Middle frontal gyrus (tissue), 1 donor: Measurements from ENCODE around the gene RBAK.
"Not testable (repeated sequence)": the region's sequence is repeated elsewhere in the genome, so short reads cannot be mapped to it uniquely, and the experiment has no call there.

ENCODE experiments used
- DNase-seq: peaks from one replicate; pipeline ENCODE4 v3.0.0-alpha.2; 2015; ENCODE audit warnings: low spot score; ENCODE audit errors: extremely low spot score

Gene RBAK

GRCh38 chr7:5050676-5051075 lies 5.0 kb downstream of the RBAK start:
- DNase-seq = no peak

- not testable (repeated sequence) for DNase-seq
Measured at GRCh38 chr7:5051731-5052130, 6.1 kb downstream of the RBAK start.

- no peak for DNase-seq
Measured at GRCh38 chr7:5053175-5053574, 7.5 kb downstream of the RBAK start.

DNA sequence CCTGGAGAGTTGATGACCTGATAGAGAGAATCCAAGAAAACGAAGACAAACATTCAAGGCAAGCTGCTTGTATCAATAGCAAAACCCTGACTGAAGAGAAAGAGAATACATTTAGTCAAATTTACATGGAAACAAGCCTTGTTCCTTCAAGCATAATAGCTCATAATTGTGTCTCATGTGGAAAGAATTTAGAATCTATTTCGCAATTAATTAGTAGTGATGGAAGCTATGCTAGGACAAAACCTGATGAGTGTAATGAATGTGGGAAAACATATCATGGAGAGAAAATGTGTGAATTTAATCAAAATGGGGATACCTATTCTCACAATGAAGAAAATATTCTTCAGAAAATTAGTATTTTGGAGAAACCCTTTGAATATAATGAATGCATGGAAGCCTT lies 18.0 kb downstream of the RBAK start:
- DNase-seq = no peak

DNA sequence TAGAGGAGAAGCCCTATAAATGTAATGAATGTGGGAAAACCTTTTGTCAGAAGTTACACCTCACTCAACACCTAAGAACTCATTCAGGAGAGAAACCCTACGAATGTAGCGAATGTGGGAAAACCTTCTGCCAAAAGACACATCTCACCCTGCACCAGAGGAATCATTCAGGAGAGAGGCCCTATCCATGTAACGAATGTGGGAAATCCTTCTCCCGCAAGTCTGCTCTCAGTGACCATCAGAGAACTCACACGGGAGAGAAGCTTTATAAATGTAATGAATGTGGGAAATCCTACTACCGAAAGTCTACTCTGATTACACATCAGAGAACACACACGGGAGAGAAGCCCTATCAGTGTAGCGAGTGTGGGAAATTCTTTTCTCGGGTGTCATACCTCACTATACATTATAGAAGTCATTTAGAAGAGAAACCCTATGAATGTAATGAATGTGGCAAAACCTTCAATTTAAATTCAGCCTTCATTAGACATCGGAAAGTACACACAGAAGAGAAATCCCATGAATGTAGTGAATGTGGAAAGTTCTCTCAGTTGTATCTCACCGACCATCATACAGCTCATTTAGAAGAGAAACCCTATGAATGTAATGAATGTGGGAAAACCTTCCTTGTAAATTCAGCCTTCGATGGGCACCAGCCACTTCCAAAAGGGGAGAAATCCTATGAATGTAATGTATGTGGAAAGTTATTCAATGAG lies 18.9 kb downstream of the RBAK start:
- no peak for DNase-seq

DNA sequence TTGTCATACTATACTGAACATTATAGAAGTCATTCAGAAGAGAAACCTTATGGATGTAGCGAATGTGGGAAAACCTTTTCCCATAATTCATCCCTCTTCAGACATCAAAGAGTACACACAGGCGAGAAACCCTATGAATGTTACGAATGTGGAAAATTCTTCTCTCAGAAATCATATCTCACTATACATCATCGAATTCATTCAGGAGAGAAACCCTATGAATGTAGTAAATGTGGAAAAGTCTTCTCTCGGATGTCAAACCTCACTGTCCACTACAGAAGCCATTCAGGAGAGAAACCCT lies 19.4 kb downstream of the RBAK start:
- DNase-seq = no peak

- DNase-seq = no peak
Measured at GRCh38 chr7:5068521-5068920, 22.9 kb downstream of the RBAK start.

- no peak for DNase-seq
Measured at GRCh38 chr7:5070206-5070605, 24.5 kb downstream of the RBAK start.

- not testable (repeated sequence) for DNase-seq
Measured at GRCh38 chr7:5075187-5075586, 29.5 kb downstream of the RBAK start.

DNA sequence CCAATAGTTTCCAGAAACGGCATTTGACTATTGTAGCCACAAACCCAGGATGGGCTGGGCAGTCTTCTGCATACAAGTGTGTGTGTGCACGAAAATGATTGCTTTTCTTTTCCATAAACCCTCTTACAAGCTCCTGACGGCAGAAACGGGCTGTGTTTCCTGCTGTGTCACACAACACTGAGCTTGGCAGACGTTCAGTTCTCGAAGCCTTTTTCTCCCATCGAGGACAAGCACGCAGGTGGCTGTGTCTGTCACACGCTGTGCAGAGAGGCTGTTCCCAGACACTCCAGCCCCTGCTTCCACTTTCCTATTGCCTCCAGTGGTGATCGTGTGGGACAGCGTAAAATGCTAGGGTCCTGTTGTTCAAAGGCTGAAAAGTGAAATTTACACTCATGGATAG lies 32.1 kb downstream of the RBAK start:
- no peak for DNase-seq

DNA sequence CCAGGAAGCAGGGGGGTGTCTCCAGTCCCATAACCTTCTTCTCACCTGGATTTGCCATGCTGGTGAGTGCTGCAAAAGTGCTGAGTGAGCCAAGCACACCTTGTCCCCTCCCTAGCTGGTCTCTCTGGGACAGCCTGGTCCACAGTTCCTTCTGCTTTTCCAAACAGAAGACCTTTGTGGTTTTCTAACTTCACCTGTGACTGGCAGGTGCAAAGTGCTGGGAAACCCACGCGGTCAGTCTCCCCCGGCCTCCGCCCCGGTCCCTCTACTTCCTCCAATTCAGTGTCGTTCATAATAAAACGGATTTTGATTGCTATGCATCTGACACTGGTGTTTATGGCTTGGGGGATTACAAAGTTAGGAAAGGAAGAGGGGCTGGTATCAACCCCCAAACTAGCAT lies 37.1 kb downstream of the RBAK start:
- no peak for DNase-seq

DNA sequence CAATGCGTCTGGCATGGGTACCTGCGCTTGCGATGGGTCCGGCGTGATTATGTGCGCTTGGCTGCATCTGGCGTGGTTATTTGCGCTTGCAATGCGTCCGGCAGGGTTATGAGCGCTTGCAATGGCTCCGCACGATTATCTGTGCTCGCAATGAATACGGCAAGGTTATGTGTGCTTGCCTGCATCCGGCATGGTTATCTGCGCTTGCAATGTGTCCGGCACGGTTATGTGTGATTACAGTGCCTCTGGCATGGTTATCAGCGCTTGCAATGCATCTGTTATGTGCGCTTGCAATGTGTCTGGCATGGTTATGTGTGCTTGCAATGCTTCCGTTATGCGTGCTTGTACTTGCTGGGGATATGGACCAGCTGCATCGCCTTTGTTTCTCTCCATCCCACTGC lies 37.7 kb downstream of the RBAK start:
- DNase-seq = no peak

- DNase-seq = no peak
Measured at GRCh38 chr7:5086256-5086655, 40.6 kb downstream of the RBAK start.

GRCh38 chr7:5088228-5088833 lies 42.7 kb downstream of the RBAK start:
- DNase-seq = not testable (repeated sequence)

- no peak for DNase-seq
Measured at GRCh38 chr7:5088906-5089305, 43.2 kb downstream of the RBAK start.

DNA sequence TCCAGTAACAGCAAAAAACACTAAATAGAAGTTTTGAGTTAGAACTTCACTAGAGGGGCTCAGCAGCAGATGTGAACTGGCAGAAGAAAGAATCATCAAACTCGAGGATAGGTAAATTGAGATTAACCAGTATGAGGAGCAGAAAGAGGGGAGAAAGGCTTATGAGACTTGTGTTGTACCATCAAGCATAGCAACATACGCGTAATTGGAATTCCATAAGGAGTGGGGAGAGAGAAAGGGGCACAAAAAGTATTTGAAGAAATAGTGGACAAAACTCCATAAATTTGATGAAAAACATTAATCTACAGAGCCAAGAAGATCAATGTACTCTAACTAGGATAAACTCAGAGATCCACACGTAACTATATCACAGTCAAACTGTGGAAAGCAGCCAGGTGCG lies 48.3 kb downstream of the RBAK start:
- DNase-seq = no peak

GRCh38 chr7:5094641-5095040 lies 49.0 kb downstream of the RBAK start:
- no peak for DNase-seq

DNA sequence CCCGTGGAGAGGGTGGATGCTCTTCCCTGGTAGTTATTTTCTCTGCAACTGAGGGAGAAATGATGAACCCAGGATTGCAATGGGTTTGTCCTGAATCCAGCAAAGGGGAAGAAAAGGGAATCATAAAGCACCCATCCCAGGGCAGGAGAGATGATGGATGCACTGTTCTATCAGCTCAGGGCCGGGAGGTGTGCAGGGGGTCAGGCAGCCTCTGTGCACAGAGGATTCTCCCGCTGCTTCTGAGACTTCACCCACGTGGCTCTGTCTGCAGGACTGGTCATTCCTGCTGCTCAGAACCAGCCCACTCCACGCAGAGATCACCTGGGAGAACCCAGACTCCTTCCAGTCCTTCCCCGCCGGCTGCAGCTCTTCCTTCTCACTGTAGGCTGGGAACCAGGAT lies 70.7 kb downstream of the RBAK start:
- DNase-seq = no peak

DNA sequence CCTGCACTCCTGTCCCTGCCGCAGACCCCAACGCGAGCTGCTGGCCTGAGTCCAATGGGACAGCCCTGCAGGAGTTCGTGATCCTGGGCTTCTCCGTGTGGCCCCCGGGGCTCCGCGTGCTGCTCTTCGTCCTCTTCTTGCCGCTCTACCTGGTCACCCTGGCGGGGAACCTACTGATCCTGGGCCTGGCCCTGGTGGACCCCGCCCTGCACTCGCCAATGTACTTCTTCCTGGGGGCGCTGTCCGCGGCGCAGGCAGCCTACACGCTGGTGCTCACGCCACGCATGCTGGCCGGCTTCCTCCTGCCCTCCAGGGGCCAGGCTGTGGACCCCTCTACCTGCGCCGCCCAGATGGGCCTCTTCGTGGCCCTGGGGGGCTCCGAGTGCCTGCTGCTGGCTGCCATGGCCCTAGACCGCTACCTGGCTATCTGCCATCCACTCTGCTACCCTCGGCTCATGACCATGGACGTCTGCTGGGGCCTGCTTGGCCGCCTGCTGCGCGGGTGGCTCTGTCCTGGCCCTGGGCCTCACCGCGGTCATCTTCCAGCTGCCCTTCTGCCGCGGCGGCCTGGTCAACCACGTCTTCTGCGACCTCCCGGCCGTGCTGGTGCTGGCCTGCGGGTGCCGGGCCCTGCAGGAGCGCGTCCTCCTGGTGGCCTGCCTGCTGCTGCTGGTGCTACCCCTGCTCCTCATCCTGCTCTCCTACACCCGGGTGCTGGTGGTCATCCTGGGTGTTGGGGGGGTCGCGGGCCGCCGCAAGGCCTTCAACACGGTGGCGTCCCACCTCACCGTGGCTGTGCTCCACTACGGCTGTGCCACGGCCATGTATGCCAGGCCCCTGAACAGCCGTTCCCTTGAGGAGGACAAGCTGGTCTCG lies 71.7 kb downstream of the RBAK start:
- no peak for DNase-seq
